CD4-positive, alpha-beta T cell treated with Interleukin-17A for 4 hours (primary cell): ENCODE measurements around the gene NCAN.

Experiments used
- DNase-seq: peaks from one replicate; pipeline ENCODE4 v3.0.0-alpha.2; 2020; ENCODE audit warnings: mixed read lengths

Gene NCAN

DNA sequence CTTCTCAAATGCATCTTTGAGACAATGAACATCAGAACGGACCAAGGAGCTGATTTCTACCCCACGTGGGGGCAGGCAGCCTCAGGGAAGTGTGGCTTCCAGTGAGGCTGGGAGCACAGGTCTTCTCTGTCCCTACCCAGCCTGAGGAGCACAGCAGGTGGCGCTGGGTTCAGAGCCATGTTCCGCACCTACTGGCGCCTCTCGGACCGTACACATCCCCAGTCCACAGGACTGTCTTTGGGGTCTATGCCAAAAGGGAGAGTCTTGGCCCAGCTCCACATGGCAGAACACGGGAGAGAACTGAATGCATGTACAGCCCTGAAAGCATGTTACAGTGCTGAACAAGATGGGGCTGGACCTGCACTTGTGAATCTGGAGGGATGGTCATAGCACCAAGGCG lies 86.0 kb downstream of the NCAN start:
- no peak for DNase-seq

- DNase-seq, result no peak
Observed at GRCh38 chr19:19300613-19301012, 88.9 kb downstream of the NCAN start.
